HFF-Myc (cell line): ENCODE measurements around the gene NUMB.
A peak's percentile ranks its signal among the peaks of the same experiment; 100 is the strongest.

ENCODE experiments used
- DNase-seq: peaks from one replicate; pipeline ENCODE4 v3.0.0-alpha.2; 2011; ENCODE audit warnings: low read depth; ENCODE audit errors: extremely low read depth
- H3K4me3 ChIP-seq: replicated peaks from 2 replicates; pipeline ENCODE4 v1.5.1; 2011; ENCODE audit warnings: low read depth, mild to moderate bottlenecking, control low read depth, low read length
- TF ChIP-seq, protein P1 (sequence below): IDR thresholded peaks from 2 replicates; pipeline ENCODE4 v1.5.1; 2012; ENCODE audit warnings: mild to moderate bottlenecking, low read depth, low read length, control low read depth; ENCODE audit errors: missing control alignments

The NUMB gene

DNA sequence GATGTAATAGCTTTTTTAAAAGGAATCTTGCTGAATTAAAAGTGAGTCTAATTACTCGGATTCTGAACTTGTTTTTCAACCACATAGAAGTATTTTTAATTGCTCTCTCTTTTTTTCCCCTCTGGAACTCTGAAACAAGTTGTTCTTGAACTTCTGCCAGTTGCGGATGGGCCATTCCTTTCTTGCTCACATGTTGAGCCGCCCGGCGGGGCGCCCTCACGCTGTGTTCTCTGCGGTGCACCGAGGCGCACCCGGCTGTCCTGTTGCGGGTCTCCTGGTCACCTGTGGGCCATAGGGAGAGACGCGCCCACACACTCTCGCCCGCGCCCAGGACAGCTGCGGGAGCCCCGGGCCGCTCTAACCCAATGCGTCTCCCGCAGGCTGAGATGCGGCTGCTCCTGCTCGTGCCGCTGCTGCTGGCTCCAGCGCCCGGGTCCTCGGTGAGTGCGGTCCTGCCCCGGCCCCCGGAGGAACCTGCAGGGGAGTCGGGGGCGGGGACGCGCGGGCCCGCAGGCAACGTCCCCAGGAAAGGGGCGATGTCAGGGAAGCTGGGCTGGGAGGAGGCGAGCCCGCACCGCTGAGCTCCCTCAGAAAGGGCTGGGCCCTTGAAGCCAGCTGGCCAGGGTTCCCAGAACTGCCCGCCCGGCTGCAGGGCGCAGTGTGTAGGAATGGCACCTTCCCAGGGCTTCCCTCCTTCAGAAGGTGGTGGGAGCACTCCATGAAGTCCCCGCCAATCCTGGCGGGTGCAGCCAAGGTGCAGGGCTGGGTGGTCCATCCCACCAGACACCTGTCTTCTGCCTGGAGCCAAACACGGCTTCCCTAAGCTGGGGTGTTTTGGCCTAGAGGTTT, 218.7 kb downstream of the NUMB start:
- DNase-seq = no peak
- TF ChIP-seq, protein P1, sequence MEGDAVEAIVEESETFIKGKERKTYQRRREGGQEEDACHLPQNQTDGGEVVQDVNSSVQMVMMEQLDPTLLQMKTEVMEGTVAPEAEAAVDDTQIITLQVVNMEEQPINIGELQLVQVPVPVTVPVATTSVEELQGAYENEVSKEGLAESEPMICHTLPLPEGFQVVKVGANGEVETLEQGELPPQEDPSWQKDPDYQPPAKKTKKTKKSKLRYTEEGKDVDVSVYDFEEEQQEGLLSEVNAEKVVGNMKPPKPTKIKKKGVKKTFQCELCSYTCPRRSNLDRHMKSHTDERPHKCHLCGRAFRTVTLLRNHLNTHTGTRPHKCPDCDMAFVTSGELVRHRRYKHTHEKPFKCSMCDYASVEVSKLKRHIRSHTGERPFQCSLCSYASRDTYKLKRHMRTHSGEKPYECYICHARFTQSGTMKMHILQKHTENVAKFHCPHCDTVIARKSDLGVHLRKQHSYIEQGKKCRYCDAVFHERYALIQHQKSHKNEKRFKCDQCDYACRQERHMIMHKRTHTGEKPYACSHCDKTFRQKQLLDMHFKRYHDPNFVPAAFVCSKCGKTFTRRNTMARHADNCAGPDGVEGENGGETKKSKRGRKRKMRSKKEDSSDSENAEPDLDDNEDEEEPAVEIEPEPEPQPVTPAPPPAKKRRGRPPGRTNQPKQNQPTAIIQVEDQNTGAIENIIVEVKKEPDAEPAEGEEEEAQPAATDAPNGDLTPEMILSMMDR = no peak
- peak overlapping the region; percentile 13 for H3K4me3 ChIP-seq

DNA sequence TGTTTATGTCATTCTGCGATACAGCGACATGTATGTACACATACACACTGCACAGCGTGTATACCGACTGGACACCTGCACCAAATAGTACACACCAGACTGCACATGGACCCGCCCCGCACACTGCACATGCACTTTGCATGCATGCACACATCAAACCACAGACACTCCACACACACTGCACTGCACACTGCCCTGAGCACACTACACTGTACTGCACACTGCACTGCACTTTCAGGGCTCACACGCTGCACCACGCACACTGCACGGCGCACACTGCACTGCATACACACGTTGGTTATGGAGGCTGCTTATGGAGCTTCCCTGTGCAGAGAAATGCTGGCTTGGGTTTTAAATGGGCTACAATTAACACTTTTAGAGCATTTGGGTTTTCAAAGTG, 219.4 kb downstream of the NUMB start:
- DNase-seq = no peak
- TF ChIP-seq, protein P1 = no peak
- H3K4me3 ChIP-seq = no peak overlapping the region

DNA sequence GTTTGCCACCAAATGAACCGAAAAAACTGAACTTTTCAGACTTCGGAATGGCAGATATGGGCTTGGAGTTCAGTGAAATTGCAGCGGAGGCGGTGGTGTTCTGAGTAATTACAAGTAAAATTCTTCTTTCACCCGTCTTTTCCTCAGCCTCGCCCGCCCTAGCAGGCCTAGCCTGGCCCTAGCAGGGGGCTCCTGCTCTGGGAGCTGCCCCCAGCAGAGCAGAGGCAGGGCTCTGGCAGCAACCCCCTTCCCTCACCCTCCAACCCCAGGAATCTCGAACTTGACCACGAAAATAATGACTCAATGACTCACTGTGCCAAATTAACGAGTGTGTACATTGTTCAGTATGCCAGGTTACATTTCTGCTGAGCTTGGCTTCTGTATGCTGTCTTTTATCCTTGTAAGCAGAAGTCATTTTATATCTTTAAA, 219.9 kb downstream of the NUMB start:
- H3K4me3 ChIP-seq = peak overlapping the region; percentile 20; the same call in 1 of the 2 replicates
- TF ChIP-seq, protein P1 = no peak
- DNase-seq = peak; percentile 25

DNA sequence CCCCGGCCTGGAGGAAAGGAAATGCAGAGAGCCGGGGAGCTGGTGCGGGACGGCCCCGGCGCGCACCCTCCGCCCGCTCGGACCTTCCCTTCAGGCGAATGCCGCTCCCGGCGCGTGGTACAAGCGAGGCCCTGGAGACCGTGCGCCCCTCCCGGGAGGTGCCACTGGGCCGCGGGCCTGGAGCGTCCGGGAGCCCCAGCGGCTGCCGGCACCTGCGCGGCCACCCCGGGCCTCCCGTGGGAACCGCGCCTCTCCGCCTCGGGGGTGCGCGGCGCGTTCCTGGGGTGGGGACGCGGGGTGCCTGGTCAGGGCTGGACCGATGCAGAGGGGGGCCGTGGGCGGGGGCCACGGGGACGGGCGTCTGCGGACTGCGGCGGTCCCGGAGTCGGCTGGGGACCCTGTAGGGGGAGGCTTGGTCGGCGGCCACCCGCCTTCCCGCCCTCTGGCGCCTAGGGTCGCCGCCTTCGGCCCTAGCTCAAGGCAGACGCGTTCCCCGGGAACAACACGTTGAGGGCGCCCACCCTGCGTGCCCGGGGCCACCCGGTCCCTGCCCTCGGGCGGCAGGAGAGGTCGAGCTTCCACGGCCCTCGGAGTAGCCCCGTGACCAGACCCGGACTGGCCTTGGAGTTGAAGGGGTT, 220.4 kb downstream of the NUMB start:
- peak overlapping the region; percentile 20 for H3K4me3 ChIP-seq
- no peak for DNase-seq
- TF ChIP-seq, protein P1 = no peak

DNA sequence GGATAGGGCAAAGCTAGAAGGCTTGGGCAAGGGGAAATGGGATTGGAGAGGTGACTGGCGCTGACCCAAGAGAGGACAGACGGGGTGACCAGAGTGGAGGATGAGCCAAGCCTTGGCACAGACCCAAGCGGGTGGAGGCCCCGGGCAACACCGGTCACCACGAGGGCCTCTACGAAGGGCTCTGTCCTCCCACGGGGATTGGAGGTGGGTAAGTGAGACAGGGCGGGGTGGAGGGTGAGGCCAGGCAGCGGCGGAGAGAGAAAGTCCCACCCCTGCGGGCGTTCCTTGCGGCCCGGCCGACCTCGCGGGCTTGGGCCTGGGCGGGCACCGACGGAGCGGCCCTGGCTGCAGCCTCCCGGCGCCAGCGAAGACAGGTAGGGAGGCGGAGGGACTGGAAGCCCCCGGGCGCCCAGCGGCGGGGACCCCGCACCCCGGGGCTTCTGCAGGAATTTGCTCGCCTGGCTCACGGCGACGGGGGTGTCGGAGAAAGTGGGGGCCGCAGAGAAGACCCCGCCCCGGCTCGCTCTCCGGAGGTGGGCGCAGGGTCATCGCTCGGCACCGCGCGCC, 221.0 kb downstream of the NUMB start, which contains the start of gene PAPLN:
Gene PAPLN (plus strand): TSS at position 288 of the 567 bp plus-strand sequence. CDS start 2,273 bp downstream, outside the sequence.
- peak within 1 kb of the TSS; percentile 20 for H3K4me3 ChIP-seq

DNA sequence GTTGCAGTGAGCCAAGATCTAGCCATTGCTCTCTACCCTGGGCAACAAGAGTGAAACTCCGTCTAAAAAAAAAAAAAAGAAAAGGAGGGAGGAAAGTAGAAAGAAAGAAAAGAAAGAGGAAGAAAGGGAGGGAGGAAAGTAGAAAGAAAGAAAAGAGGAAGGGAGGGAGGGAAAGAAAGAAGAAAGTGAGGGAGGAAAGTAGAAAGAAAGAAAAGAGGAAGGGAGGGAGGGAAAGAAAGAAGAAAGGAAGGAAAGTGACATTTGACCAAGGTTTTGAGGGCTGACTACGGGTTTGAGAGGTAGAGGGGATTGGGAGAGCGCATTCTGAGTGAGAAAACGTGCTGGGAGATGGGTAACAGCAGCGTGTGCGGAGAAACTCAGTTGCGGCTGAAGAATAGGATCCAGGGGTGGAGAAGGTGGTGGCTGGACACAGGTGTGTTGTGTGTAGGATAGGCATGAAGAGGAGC, 221.6 kb downstream of the NUMB start:
- no peak for DNase-seq
- TF ChIP-seq, protein P1 = no peak
- no peak overlapping the region for H3K4me3 ChIP-seq

More for the DNA sequence above, 221.0 kb downstream of the NUMB start, which contains the start of gene PAPLN:
- TF ChIP-seq, protein P1 = no peak
- no peak for DNase-seq
